Stimulated activated CD8-positive, alpha-beta memory T cell treated with anti-CD3 and anti-CD28 coated beads, Interleukin-12 subunit alpha, Interleukin-12 subunit beta, amount 100 ng/mL, for 1 hour (primary cell): ENCODE results near the gene RETSAT.

Experiments
- DNase-seq: peaks from one replicate; pipeline ENCODE4 v3.0.0-alpha.2; 2020; ENCODE audit warnings: low read depth

Gene RETSAT

GRCh38 chr2:85307527-85307897, 46.8 kb downstream of the RETSAT start:
- DNase-seq = no peak

- no peak for DNase-seq
These were observed 50.4 kb downstream of the RETSAT start for GRCh38 chr2:85303780-85304531.

- DNase-seq = no peak
These were observed 52.2 kb downstream of the RETSAT start for GRCh38 chr2:85302121-85302520.
